H1 (cell line): ENCODE measurements around the gene LHX2. TPM values are rescaled to one million over a fixed set of nuclear protein-coding genes. Genes with fewer than 3 reads are reported as not detected.
A peak's percentile ranks its signal among the peaks of the same experiment; 100 is the strongest.

Experiments
- CTCF ChIA-PET: fragments of 300-600 bp; sonication (Branson Sonifier 250); formaldehyde crosslinking; loops from one replicate; lab custom pipeline; 2021; ENCODE audit not compliant: partially characterized antibody; lab: Charles Lee
- POLR2A ChIA-PET: fragments of 300-600 bp; sonication (Branson Sonifier 250); formaldehyde crosslinking; loops from one replicate; lab custom pipeline; 2021; ENCODE audit warnings: inconsistent platforms; ENCODE audit not compliant: partially characterized antibody; lab: Charles Lee
- DNase-seq, 2 experiments: peaks; one replicate each; pipeline versions ENCODE4 v3.0.0 to v3.0.0-alpha.2; 2010 to 2022; ENCODE audit warnings: low spot score in 2 of 2, low read depth in 1 of 2, mixed read lengths in 1 of 2
- FAIRE-seq: peaks from 2 replicates; lab custom pipeline; 2011; peaks lifted over from hg19 to GRCh38; lab: Jason Lieb, UNC
- H2AFZ ChIP-seq: 2 replicates; pipeline ENCODE4 v1.8.1; 2012; ENCODE audit warnings: low read length, inconsistent platforms
- H2AK5ac ChIP-seq: 2 replicates; pipeline ENCODE4 v1.6.1; 2013; ENCODE audit warnings: low read depth, low read length
- H2BK120ac ChIP-seq: replicated peaks from 2 replicates; pipeline ENCODE3; 2013; ENCODE audit warnings: low read depth, low read length, inconsistent platforms
- H2BK12ac ChIP-seq: 2 replicates; pipeline ENCODE4 v1.6.1; 2013; ENCODE audit warnings: low read depth, low read length
- H2BK15ac ChIP-seq: 2 replicates; pipeline ENCODE4 v1.6.1; 2013; ENCODE audit warnings: low read length
- H2BK20ac ChIP-seq: 2 replicates; pipeline ENCODE4 v1.6.1; 2013; ENCODE audit warnings: low read length
- H2BK5ac ChIP-seq: 2 replicates; pipeline ENCODE4 v1.6.1; 2013; ENCODE audit warnings: low read depth, low read length
- H3K14ac ChIP-seq: 2 replicates; pipeline ENCODE4 v1.6.1; 2013; ENCODE audit warnings: inconsistent platforms; ENCODE audit not compliant: insufficient read length
- H3K18ac ChIP-seq: 2 replicates; pipeline ENCODE4 v1.6.1; 2013; ENCODE audit warnings: low read length; ENCODE audit errors: extremely low read depth
- H3K23ac ChIP-seq: 2 replicates; pipeline ENCODE4 v1.6.1; 2013; ENCODE audit warnings: inconsistent platforms; ENCODE audit not compliant: insufficient read length
- H3K23me2 ChIP-seq: 2 replicates; pipeline ENCODE4 v1.6.1; 2013; ENCODE audit warnings: low read depth, low read length
- H3K27ac ChIP-seq: 2 replicates; pipeline ENCODE4 v1.6.1; 2011; ENCODE audit warnings: low read depth, low read length, inconsistent platforms
- H3K27me3 ChIP-seq, 4 experiments: replicated peaks in 1 of 4; 1 replicate in 1 of 4; 2 replicates in 3 of 4; pipeline versions ENCODE4 v1.6.1 to v1.8.1; 2011 to 2013; ENCODE audit warnings: low read length in 3 of 4, mild to moderate bottlenecking in 3 of 4, inconsistent platforms in 2 of 4, mixed read lengths in 2 of 4, moderate library complexity in 1 of 4; ENCODE audit not compliant: control insufficient read depth in 3 of 4, insufficient read depth in 3 of 4; ENCODE audit errors: extremely low read depth in 1 of 4
- H3K36me3 ChIP-seq, 4 experiments: 2 replicates each; pipeline versions ENCODE4 v1.6.1 to v1.8.1; 2011 to 2013; ENCODE audit warnings: mild to moderate bottlenecking in 4 of 4, low read length in 3 of 4, moderate library complexity in 2 of 4, control low read depth in 1 of 4, inconsistent platforms in 1 of 4; ENCODE audit not compliant: insufficient read depth in 4 of 4, control insufficient read depth in 2 of 4
- H3K4ac ChIP-seq: replicated peaks from 2 replicates; pipeline ENCODE3; 2013; ENCODE audit warnings: low read length, low read depth, mixed read lengths, inconsistent platforms; ENCODE audit not compliant: insufficient read length
- H3K4me1 ChIP-seq, 4 experiments: replicated peaks in 1 of 4; 1 replicate in 1 of 4; 2 replicates in 3 of 4; pipeline versions ENCODE4 v1.6.1 to v1.8.1; 2011 to 2013; ENCODE audit warnings: low read length in 3 of 4, inconsistent platforms in 2 of 4, mixed read lengths in 1 of 4; ENCODE audit not compliant: insufficient read depth in 4 of 4, control insufficient read depth in 3 of 4
- H3K4me2 ChIP-seq, 2 experiments: 2 replicates each; pipeline versions ENCODE4 v1.6.1 to v1.8.1; 2011 to 2013; ENCODE audit warnings: low read depth in 2 of 2, low read length in 2 of 2, control low read depth in 1 of 2, inconsistent platforms in 1 of 2, mild to moderate bottlenecking in 1 of 2; ENCODE audit not compliant: insufficient read depth in 1 of 2
- H3K4me3 ChIP-seq, 4 experiments: fragments of 200-600, 300-600 bp in 1 of 4; sonication (generic), shearing (Covaris generic), sonication (Bioruptor Twin) in 1 of 4; 2 replicates each; pipeline versions ENCODE4 v1.5.1 to v1.8.1; 2011 to 2016; ENCODE audit warnings: low read length in 4 of 4, low read depth in 3 of 4, control low read depth in 2 of 4, inconsistent platforms in 2 of 4, mild to moderate bottlenecking in 2 of 4, mixed read lengths in 1 of 4, moderate library complexity in 1 of 4; ENCODE audit not compliant: insufficient read depth in 2 of 4; ENCODE audit errors: extremely low read depth in 1 of 4
- H3K56ac ChIP-seq: replicated peaks from 2 replicates; pipeline ENCODE3; 2013; ENCODE audit warnings: low read depth, mild to moderate bottlenecking, mixed read lengths, low read length, inconsistent platforms; ENCODE audit not compliant: insufficient read length
- H3K79me1 ChIP-seq: 2 replicates; pipeline ENCODE4 v1.6.1; 2013; ENCODE audit warnings: low read depth, low read length, control low read depth
- H3K79me2 ChIP-seq, 2 experiments: 2 replicates each; pipeline versions ENCODE4 v1.6.1 to v1.8.1; 2012 to 2013; ENCODE audit warnings: low read length in 2 of 2, mild to moderate bottlenecking in 2 of 2, inconsistent platforms in 1 of 2; ENCODE audit not compliant: insufficient read depth in 2 of 2, control insufficient read depth in 1 of 2
- H3K9ac ChIP-seq, 4 experiments: replicated peaks in 1 of 4; 1 replicate in 1 of 4; 2 replicates in 3 of 4; pipeline versions ENCODE4 v1.6.1 to v1.8.1; 2011 to 2013; ENCODE audit warnings: low read depth in 3 of 4, low read length in 3 of 4, control low read depth in 2 of 4, mild to moderate bottlenecking in 2 of 4, moderate library complexity in 2 of 4, inconsistent platforms in 1 of 4; ENCODE audit errors: extremely low read depth in 1 of 4
- H3K9me3 ChIP-seq, 2 experiments: 2 replicates each; pipeline versions ENCODE4 v1.6.1 to v1.8.1; 2012 to 2013; ENCODE audit warnings: mild to moderate bottlenecking in 2 of 2, moderate library complexity in 2 of 2, control low read depth in 1 of 2, inconsistent platforms in 1 of 2, low read depth in 1 of 2, low read length in 1 of 2, mixed read lengths in 1 of 2; ENCODE audit not compliant: insufficient read depth in 2 of 2
- H4K20me1 ChIP-seq, 2 experiments: replicated peaks in 1 of 2; 2 replicates each; pipeline versions ENCODE3 to v1.8.1; 2011 to 2013; ENCODE audit warnings: inconsistent platforms in 2 of 2, low read length in 2 of 2, mild to moderate bottlenecking in 1 of 2; ENCODE audit not compliant: insufficient read depth in 2 of 2, control insufficient read depth in 1 of 2
- H4K5ac ChIP-seq: 2 replicates; pipeline ENCODE4 v1.6.1; 2013; ENCODE audit warnings: low read length, low read depth, mixed read lengths, inconsistent platforms; ENCODE audit not compliant: insufficient read length
- H4K8ac ChIP-seq: 2 replicates; pipeline ENCODE4 v1.8.0; 2013; ENCODE audit warnings: mild to moderate bottlenecking, moderate library complexity, low read length, inconsistent platforms; ENCODE audit not compliant: insufficient read depth; ENCODE audit errors: extremely low read depth
- H4K91ac ChIP-seq: replicated peaks from 2 replicates; pipeline ENCODE3; 2013; ENCODE audit warnings: low read length, mixed read lengths, inconsistent platforms; ENCODE audit not compliant: insufficient read length
- ASH2L ChIP-seq: fragments of 200-600, 300-600 bp; sonication (generic); IDR thresholded peaks from one replicate; pipeline ENCODE4 v1.7.1; 2017; ENCODE audit warnings: low read length
- KDM4A ChIP-seq: IDR thresholded peaks from one replicate; pipeline ENCODE4 v1.7.1; 2012; ENCODE audit warnings: low read depth, mild to moderate bottlenecking, moderate library complexity, low read length, inconsistent platforms; ENCODE audit not compliant: severe bottlenecking
- POU5F1 ChIP-seq: IDR thresholded peaks from 2 replicates; pipeline ENCODE4 v1.6.1; 2011; ENCODE audit warnings: low read depth, mild to moderate bottlenecking, low read length, moderate library complexity
- WGBS, 2 experiments: shearing (Covaris generic) in 1 of 2; methylation state at CpG; one replicate each; pipeline versions ENCODE4 v1.1.6 to v1.1.7; 2013 to 2015; ENCODE audit warnings: low lambda C conversion rate in 2 of 2, mixed read lengths in 2 of 2, inconsistent platforms in 1 of 2, low coverage in 1 of 2, missing lambda C conversion rate in 1 of 2; ENCODE audit not compliant: insufficient replicate concordance in 2 of 2, insufficient coverage in 1 of 2, insufficient read length in 1 of 2; ENCODE audit errors: extremely low coverage in 1 of 2, missing lambda C conversion rate in 1 of 2; 5-methylcytosine and 5-hydroxymethylcytosine counted together
- polyA plus RNA-seq, 7 experiments: library from polyadenylated mRNA; depleted of rRNA in 3 of 7; stranded (reverse) in 5 of 7; unstranded in 2 of 7; fragments of >200 nt in 5 of 7; fragments of 200-250 nt in 2 of 7; gene quantifications; 1 replicate in 5 of 7; 2 replicates in 1 of 7; 4 replicates in 1 of 7; pipeline versions ENCODE4 v1.2.1 to v1.2.3, GENCODE V29; 2011 to 2013; ENCODE audit warnings: missing spikeins in 2 of 7, mixed read lengths in 2 of 7
- total RNA-seq: library from RNA; stranded (reverse); fragmentation: NEBNext Ultra II Directional; extraction: Animal tissue kit (Norgen Biotek cat#: 25700); gene quantifications from 2 replicates; pipeline ENCODE4 v1.2.1, GENCODE V29; 2021
- TF ChIP-seq, protein P1 (sequence below): IDR thresholded peaks from 2 replicates; pipeline ENCODE4 v1.6.1; 2011; ENCODE audit warnings: low read depth, mild to moderate bottlenecking, low read length; ENCODE audit not compliant: insufficient read depth

Gene LHX2
- total and polyA plus RNA-seq, 2 of the 8 experiments (the other 6 are each of a cell fraction or from before 2014, with no cell fraction given) = 0.11 to 0.86 TPM

DNA sequence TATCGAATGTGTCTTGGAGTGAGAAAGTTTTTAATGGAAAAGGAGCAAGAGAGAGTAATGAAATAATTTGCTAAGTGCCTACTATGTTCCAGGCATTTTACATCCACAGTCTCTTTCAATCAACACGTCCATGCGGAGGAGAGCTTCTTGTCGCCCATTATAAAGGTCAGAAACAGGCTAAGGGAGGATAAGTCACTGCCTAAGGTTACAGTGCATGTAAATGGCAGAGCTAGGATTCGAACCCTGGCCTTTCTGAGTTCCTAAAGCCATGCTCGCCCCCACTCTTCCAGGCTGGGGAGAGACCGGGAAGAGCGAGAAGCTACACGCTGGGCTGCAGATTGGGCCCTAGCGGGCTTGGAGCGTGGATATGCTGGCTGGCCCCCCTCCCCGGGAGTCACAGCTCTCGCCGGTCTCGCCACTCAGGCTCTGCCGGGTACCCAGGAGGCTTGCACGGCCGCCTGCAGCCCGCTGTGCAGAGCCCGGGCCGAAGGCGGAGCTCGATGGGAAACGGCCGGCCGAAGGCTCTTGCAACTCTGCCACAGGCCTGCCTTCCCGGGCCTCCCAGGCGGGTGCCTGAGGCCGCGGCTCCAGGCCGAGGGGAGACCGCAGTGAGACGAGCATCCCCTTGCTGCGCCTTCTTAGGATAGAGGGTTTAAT is 775 bp upstream of the LHX2 start:
- Histone ChIP-seq H3K56ac (no peak overlapping the region), H2BK5ac (no peak overlapping the region), H3K79me2 (no peaks in the 10 kb centered on the region), H4K8ac (no peak overlapping the region), H3K4me2 (peak overlapping the region; percentile 51 to 66), H3K9me3 (no peaks in the 10 kb centered on the region), H4K20me1 (peaks cover 28 to 34% of the 10 kb centered on the region in 2 experiments), H2BK20ac (no peak overlapping the region), H3K4me3 (peak overlapping the region in 3 of 4 experiments; percentile 5 to 52 (median 26); a peak in 5 of 8 replicates), H3K27me3 (peaks cover 90 to 98% (median 96%) of the 10 kb centered on the region in 4 experiments), H4K91ac (no peak overlapping the region), H3K23ac (no peak overlapping the region), H3K14ac (no peak overlapping the region), H3K36me3 (peaks cover 0 to 13% (median 0%) of the 10 kb centered on the region in 4 experiments; a peak in 1 of 8 replicates), H3K27ac (no peak overlapping the region), H2AFZ (no peak overlapping the region; the same call in 1 of the 2 replicates), H2BK15ac (no peak overlapping the region; the same call in 1 of the 2 replicates), H4K5ac (no peak overlapping the region), H3K4ac (no peak overlapping the region), H2AK5ac (no peak overlapping the region), H3K9ac (no peak overlapping the region), H3K18ac (no peak overlapping the region), H2BK120ac (no peak overlapping the region), H3K23me2 (peaks cover 2% of the 10 kb centered on the region; the same call in 1 of the 2 replicates), H2BK12ac (no peak overlapping the region), H3K79me1 (no peaks in the 10 kb centered on the region), H3K4me1 (peaks cover 16 to 61% (median 25%) of the 10 kb centered on the region in 4 experiments)
- POLR2A ChIA-PET = interaction anchor here (1.0 to 1.5 kb wide), 3 partner anchors 8 to 13 kb away, joined by 3 to 4 read pairs (median 3); no protein-coding TSS in a partner anchor
- FAIRE-seq (peak; percentile 36), DNase-seq (peak in 1 of 2 experiments; percentile 81)
- WGBS, 2 experiments = 4% methylated on average over 34 of the region's 34 CpGs; no CpG with 5 or more reads in 1 of the 2 experiments
- TF ChIP-seq POU5F1 (0 out of 2 replicates have a peak, but pooled peaks have one; percentile 38), ASH2L (peak; percentile 20), KDM4A (peak; percentile 47)
- TF ChIP-seq, protein P1, sequence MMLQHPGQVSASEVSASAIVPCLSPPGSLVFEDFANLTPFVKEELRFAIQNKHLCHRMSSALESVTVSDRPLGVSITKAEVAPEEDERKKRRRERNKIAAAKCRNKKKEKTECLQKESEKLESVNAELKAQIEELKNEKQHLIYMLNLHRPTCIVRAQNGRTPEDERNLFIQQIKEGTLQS = no peak
- CTCF ChIA-PET = interaction anchor here (1.2 to 6.0 kb wide), 3 partner anchors 9 to 29 kb away, joined by 3 to 25 read pairs (median 4); no protein-coding TSS in a partner anchor
